ENCODE results near the gene TREX2. TPM values are rescaled to one million over a fixed set of nuclear protein-coding genes. Genes with fewer than 3 reads are reported as not detected.

TREX2 gene
- total and polyA plus RNA-seq, 2 of the 4 experiments (the other 2 are of a cell fraction), result 0.36 to 0.84 TPM

DNA sequence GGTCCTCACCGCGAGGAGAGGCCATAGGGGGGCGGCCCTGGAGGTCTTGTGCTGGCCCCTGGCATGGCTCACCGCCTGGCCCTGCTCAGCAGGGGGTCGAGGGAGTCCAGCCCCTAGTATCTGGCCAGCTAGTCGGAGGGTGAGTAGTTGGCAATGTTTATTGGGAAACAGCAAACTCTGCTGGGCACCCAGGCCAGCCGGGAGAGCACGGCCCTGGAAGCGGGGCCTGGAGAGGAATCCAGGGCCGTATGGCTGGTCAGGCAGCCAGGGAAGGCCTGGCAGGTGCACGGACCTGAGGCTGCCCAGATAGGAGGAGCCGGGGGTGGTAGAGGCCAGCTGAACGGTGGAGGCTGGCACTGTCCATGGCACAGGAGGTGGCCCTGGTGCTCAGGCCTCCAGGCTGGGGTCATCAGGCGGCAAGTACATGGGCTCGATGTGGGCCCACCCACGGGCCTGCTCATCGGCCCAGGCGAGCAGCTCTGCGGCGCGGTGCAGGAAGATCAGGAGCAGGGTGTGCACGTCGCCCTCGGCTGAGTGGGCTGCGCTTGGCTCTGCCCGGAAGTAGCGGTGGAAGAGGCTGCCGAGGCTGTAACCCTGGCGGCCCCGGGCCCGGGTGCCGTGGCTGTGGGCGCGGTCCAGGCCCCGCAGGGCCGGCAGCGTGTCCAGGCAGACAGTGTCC, 1.4 kb downstream of the TREX2 start:
- ChIA-PET CTCF (no interaction called here), POLR2A (ENCODE audit: unreplicated experiment) (no interaction called here)
- DNase-seq, result no peak
- Histone ChIP-seq H3K9me1 (ENCODE audit: insufficient read depth, low read length) (no peaks in the 10 kb centered on the region), H4K91ac (ENCODE audit: insufficient read depth, low read depth, low read length) (no peak overlapping the region), H3K36me3 (ENCODE audit: control insufficient read depth, insufficient read depth, low read length) (no peaks in the 10 kb centered on the region), H2BK15ac (ENCODE audit: low read depth, low read length) (no peak overlapping the region), H4K5ac (ENCODE audit: low read depth, low read length) (no peak overlapping the region), H3K4ac (ENCODE audit: low read depth, low read length) (no peak overlapping the region), H2AK5ac (ENCODE audit: low read depth, low read length) (no peak overlapping the region), H3K9me3 (ENCODE audit: control insufficient read depth, insufficient read depth, low read length) (peaks cover 5% of the 10 kb centered on the region), H2BK5ac (ENCODE audit: low read depth, low read length, poor library complexity, severe bottlenecking) (no peak overlapping the region), H3K23ac (ENCODE audit: low read depth, low read length) (no peak overlapping the region), H2AK9ac (replicated peaks; ENCODE audit: low read depth, low read length, poor library complexity) (no peak overlapping the region), H3K79me1 (ENCODE audit: low read depth in 1 of 2, low read length in 2 of 2) (no peaks in the 10 kb centered on the region), H3K4me3 (ENCODE audit: insufficient read depth, low read depth, low read length) (no peak overlapping the region), H4K20me1 (ENCODE audit: insufficient read depth, low read length) (no peaks in the 10 kb centered on the region; the same call in 1 of the 2 replicates), H3K4me1 (ENCODE audit: control insufficient read depth, insufficient read depth, low read length) (no peaks in the 10 kb centered on the region), H3K18ac (ENCODE audit: low read depth, low read length) (no peak overlapping the region), H3K56ac (ENCODE audit: extremely low read depth, insufficient read depth, low read length) (no peak overlapping the region), H2AFZ (replicated peaks; ENCODE audit: low read length, poor library complexity) (no peak overlapping the region), H2BK120ac (ENCODE audit: low read depth, low read length) (no peak overlapping the region), H3K14ac (replicated peaks; ENCODE audit: low read depth, low read length) (no peak overlapping the region), H3K27me3 (ENCODE audit: control insufficient read depth, insufficient read depth, low read length) (peaks cover 3% of the 10 kb centered on the region), H3K4me2 (ENCODE audit: low read depth, low read length) (no peak overlapping the region), H2BK20ac (ENCODE audit: low read depth, low read length) (no peak overlapping the region), H3K9ac (ENCODE audit: low read depth, low read length) (no peak overlapping the region), H4K8ac (ENCODE audit: low read depth in 2 of 2, low read length in 2 of 2) (no peak overlapping the region), H3K27ac (ENCODE audit: insufficient read depth, low read length) (no peak overlapping the region)
- intact Hi-C loops (cut with micrococcal nuclease), result no loop called here
- BruUV-seq (replicated peaks), result no TSS peak
- no peak for TF ChIP-seq POLR2A (IDR thresholded peaks at IDR 0.05; ENCODE audit: low read depth, low read length)
- TF ChIP-seq, protein P1, sequence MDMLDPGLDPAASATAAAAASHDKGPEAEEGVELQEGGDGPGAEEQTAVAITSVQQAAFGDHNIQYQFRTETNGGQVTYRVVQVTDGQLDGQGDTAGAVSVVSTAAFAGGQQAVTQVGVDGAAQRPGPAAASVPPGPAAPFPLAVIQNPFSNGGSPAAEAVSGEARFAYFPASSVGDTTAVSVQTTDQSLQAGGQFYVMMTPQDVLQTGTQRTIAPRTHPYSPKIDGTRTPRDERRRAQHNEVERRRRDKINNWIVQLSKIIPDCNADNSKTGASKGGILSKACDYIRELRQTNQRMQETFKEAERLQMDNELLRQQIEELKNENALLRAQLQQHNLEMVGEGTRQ (IDR thresholded peaks at IDR 0.05; ENCODE audit: low read depth, low read length), result no peak
- no peak for TF ChIP-seq FOS (IDR thresholded peaks at IDR 0.05; ENCODE audit: low read depth, low read length)
- TF ChIP-seq MAFK (IDR thresholded peaks at IDR 0.05; ENCODE audit: low read depth, low read length), result no peak
- TF ChIP-seq, protein P2, sequence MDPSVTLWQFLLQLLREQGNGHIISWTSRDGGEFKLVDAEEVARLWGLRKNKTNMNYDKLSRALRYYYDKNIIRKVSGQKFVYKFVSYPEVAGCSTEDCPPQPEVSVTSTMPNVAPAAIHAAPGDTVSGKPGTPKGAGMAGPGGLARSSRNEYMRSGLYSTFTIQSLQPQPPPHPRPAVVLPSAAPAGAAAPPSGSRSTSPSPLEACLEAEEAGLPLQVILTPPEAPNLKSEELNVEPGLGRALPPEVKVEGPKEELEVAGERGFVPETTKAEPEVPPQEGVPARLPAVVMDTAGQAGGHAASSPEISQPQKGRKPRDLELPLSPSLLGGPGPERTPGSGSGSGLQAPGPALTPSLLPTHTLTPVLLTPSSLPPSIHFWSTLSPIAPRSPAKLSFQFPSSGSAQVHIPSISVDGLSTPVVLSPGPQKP (IDR thresholded peaks at IDR 0.05; ENCODE audit: borderline replicate concordance, low read depth, low read length), result no peak
- no peak for TF ChIP-seq NFE2L2 (IDR thresholded peaks at IDR 0.05; ENCODE audit: low read depth, low read length)
- no peak for TF ChIP-seq RCOR1 (IDR thresholded peaks at IDR 0.05; ENCODE audit: insufficient replicate concordance, low read length)
- no peak for TF ChIP-seq BHLHE40 (IDR thresholded peaks at IDR 0.05; ENCODE audit: low read depth, low read length)
- TF ChIP-seq RAD21 (IDR thresholded peaks at IDR 0.05; ENCODE audit: low read length), result no peak
- TF ChIP-seq SMC3 (IDR thresholded peaks at IDR 0.05; ENCODE audit: low read depth, low read length), result no peak
- TF ChIP-seq, protein P3, sequence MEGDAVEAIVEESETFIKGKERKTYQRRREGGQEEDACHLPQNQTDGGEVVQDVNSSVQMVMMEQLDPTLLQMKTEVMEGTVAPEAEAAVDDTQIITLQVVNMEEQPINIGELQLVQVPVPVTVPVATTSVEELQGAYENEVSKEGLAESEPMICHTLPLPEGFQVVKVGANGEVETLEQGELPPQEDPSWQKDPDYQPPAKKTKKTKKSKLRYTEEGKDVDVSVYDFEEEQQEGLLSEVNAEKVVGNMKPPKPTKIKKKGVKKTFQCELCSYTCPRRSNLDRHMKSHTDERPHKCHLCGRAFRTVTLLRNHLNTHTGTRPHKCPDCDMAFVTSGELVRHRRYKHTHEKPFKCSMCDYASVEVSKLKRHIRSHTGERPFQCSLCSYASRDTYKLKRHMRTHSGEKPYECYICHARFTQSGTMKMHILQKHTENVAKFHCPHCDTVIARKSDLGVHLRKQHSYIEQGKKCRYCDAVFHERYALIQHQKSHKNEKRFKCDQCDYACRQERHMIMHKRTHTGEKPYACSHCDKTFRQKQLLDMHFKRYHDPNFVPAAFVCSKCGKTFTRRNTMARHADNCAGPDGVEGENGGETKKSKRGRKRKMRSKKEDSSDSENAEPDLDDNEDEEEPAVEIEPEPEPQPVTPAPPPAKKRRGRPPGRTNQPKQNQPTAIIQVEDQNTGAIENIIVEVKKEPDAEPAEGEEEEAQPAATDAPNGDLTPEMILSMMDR (conservative IDR thresholded peaks at IDR 0.05; ENCODE audit: low read depth, low read length), result no peak
- TF ChIP-seq CEBPB (IDR thresholded peaks at IDR 0.05; ENCODE audit: low read depth, low read length), result no peak
- no peak for TF ChIP-seq CHD1 (IDR thresholded peaks at IDR 0.05; ENCODE audit: low read depth, low read length)
- TF ChIP-seq RFX5 (IDR thresholded peaks at IDR 0.05; ENCODE audit: low read depth, low read length), result no peak
- no peak for TF ChIP-seq MAZ (IDR thresholded peaks at IDR 0.05; ENCODE audit: borderline replicate concordance, low read depth, low read length)
- TF ChIP-seq MXI1 (IDR thresholded peaks at IDR 0.05; ENCODE audit: borderline replicate concordance, low read depth, low read length), result no peak
- no peak for ATAC-seq (ENCODE audit: low read depth)
- in situ Hi-C loops (cut with MboI; ENCODE audit: low sequenced_read_pairs), result no loop called here
- dilution Hi-C loops (cut with HindIII; ENCODE audit: low sequenced_read_pairs, unreplicated experiment), result no loop called here
- 87% methylated on average over 27 of the region's 37 CpGs; no CpG with 5 or more reads in 1 of the 2 experiments for WGBS, 2 experiments (ENCODE audit: extremely low coverage in 2 of 2, insufficient read length in 1 of 2)

Data from IMR-90 (cell line).